HG03469 (cell line): ENCODE data around the gene KRT75.
"Not testable (repeated sequence)": the region's sequence is repeated elsewhere in the genome, so short reads cannot be mapped to it uniquely, and the experiment has no call there.

ENCODE experiments used
- ATAC-seq: cut with Tn5 transposase; IDR thresholded peaks from one replicate; pipeline ENCODE4 v1.9.1; 2021; ENCODE audit warnings: mild to moderate bottlenecking, moderate library complexity, moderate number of reproducible peaks; ENCODE audit not compliant: unreplicated experiment

The KRT75 gene

DNA sequence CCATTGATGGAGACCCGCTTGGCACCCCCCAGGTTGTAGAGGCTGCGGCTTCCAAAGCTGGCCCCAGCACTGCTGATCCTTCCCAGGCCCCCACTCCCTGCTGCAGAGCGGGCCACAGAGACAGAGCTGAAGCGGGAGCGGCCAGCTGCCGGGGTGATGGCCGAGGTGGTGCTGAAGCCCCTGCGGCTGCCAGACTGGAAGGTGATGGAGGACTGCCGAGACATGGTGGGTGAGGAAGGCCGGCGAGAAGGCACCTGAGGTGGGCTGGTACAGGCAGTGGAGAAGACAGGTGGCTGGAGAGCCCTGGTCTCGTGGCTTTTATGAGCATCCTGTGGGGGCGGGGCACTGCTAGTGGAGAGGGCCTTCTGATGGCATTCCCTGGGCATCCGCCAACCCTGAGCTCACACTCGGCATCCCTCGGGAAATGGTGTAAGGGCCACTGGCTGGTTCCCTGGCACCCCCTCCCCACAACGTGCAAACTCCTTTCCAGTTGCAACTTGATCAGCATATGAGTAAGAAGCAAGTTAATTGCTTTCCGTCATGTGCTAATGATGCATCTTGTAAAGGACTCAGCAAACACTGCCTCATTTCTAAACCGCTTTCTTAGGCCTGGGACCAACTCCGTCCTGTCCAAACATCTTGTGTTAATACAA lies at the start of gene KRT75:
Gene KRT75, minus strand, starts transcription at position 291 of the 653 bp plus-strand sequence. Its CDS starts 67 bp downstream, at position 224.
- ATAC-seq: no peak

DNA sequence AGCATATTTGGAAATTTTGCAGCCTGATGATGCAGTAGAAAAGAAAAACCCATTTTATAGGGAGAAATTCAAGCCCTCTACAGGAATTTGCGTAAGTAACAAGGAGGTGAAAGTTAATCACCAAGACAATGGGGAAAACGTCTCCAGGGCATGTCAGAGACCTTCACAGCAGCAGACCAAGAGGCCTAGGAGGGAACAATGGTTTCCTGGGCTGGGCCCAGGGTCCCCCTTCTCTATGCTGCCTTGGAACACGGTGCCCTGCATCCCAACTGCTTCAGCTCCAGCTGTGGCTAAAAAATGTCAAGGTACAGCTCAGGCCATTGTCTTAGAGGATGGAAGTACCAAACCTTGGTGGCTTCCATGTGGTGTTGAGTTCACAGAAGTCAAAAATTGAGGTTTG lies 45.9 kb upstream of the KRT75 start:
- no peak for ATAC-seq

DNA sequence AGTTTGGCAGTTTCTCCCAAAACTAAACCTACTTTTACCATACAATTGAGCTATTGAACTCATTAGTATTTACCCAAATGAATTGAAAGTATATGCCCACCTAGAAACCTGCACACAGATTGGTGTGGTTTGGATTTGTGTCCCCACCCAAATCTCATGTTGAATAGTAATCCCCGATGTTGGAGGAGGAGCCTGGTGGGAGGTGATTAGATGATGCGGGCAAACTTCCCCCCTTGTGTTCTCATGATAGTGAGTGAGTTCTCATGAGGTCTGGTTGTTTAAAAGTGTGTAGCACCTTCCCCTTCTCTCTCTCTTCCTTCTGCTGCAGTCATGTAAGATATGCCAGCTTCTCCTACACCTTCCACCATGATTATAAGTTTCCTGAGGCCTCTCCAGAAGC lies 43.5 kb upstream of the KRT75 start:
- no peak for ATAC-seq

DNA sequence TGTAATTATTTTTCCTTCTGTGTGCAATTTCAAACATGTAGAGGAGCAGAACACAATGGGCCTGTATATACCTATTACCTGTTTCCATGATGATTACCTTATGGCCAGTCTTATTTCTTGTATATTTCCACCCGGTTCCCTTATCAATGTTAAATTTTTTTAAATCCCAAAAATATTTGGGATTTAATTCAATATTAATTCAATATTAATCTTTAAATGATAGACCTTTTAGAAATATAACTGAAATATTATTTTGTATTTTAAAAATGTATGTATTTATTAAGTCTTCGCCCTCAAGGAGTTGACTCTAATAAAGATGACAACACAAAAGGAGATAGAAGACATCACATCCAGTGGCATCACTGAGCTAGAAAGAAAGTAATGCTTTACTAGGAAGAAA lies 40.0 kb upstream of the KRT75 start:
- no peak for ATAC-seq

DNA sequence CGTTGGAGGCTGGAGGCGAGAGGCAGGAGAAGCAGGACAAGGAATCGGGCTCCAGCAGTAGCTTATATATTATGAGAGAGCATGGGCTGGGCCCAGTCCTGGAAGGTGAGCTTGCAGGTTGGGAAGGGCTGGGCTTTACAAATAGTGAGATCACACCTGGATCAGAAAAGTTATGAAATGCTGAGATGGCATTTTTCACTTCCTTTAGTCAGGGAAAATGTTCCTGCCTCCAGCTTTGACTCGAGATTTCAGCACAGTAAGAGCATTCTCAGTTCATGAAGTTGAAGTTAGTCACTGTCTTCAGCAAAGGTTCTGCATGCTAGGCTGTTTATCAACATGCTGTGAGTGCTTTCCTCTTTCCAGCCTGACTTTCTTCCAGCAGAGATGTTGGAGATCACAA lies 39.6 kb upstream of the KRT75 start, which contains the start of gene KRT6C:
Gene KRT6C, minus strand, starts transcription at position 38 of the 400 bp plus-strand sequence. CDS start 68 bp downstream, outside the sequence.
- ATAC-seq: no peak

DNA sequence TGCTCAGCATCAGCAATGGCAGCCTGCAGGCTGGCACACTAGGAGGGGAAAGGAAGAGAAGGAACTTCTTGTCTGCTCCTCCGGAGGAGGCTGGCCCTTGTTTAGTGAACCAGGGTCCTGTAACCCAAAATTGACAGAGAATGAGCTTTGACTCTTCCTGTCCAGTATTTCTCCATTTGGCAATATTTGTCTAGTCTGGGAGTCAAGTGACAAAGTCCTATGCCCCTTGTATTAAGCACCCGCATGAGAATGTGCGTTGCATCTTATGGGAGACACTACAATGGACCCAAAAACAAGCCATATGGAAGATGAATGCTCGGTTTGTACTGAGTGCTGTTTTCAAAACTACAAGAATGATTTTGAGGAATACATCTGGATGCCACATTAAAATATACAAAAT lies 35.7 kb upstream of the KRT75 start:
- ATAC-seq: no peak

DNA sequence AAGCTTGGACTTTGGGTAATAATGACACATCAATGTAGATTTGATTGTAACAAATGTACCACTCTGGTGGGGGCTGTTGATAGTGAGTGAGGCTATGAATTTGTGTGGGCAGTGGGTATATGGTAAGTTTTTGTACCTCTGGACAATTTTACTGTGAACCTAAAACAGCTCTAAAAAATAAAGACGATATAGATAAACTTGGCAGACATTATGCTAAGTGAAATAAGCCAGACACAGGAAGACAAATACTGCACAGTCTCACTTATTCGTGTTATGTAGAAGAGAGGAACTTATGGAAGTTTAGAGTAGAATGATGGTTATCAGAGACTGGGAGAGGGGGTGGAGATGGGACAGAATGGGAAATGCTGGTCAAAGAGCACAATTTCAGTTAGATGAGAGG lies 30.7 kb upstream of the KRT75 start:
- no peak for ATAC-seq

DNA sequence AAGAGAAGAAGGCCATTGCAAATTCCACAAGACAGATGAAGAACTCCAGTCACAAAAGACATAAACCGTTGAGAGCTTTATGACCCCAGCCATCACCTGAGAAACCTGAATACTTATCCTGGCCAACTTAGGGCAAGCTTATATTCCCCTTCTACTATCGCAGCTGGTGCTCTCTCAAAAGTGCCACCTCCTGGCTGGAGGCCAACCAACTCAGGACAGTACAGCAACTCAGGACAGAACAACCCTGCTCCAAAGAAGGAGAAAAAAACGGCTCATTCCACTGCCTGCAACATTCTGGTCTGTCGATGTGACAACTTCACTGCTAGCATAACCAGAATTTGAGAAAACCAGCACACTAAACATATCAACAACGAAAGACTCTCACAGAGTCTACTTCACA lies 27.5 kb upstream of the KRT75 start:
- no peak for ATAC-seq

DNA sequence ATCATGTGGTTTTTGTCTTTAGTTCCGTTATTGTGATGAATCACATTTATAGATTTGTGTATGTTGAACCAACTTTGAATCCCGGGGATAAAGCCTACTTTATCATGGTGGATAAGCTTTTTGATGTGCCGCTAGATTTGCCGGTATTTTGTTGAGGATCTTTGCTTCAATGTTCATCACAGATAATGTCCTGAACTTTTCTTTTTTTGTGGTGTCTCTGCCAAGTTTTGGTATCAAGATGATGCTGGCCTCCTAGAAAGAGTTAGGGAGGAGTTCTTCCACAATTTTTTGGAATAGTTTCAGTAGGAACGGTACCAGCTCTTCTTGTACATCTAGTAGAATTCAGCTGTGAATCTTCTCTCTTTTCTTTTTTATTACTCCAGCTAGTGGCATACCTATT lies 24.7 kb upstream of the KRT75 start:
- no peak for ATAC-seq

DNA sequence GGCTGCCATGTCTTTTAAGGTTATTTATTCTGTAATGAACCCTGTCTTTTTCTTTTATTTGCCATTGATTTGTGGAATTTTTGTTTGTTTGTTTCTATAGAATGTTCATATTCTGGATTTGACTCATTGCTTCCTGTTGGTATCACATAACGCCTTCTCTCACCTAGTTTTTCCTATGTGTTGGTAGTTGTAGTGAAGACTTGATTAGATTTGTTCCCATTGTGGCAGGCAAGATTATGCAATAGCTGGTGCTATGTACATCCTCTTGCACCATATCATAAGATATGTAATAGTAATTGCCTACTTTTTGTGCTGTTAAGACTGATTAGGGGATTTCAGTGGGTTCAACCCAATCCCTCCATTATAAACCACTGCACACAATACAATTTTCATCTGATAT lies 21.6 kb upstream of the KRT75 start:
- no peak for ATAC-seq

DNA sequence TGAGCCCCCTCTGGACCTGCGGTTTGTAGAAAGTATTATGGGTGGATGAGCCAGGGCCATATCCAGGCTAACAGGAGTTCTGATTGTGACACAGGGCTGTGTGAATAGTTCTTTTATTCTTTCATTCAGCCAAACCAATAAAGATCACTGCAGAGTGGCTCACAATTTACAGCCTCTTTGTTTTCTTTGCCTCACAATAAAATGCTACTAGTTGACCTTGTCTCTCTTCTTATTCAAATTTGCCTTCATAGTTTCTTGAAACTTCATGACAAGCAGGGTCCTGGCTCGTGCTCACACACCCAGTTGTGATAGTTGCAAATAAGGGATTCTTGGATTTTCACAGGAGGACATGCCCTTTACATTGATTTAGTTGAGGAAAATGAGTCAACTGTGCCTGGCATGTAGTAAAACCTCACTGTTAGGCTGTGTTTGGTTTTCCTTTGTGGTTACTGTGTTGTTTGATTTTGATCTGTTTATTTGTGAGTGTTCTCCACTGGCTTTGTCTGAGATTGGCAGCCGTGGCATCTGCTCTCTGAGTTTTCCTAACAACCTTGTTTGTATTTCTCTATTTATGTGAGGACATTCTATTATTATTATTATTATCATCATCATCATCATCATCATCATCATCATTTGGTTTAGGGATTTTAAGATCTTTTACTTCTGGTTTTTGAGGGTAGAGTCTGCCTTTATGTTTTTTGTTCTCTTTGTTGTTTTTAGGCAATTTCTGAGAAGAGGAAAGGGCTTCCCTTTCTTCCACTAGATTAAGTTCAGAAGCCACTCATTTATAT lies 20.4 kb upstream of the KRT75 start:
- ATAC-seq: no peak

DNA sequence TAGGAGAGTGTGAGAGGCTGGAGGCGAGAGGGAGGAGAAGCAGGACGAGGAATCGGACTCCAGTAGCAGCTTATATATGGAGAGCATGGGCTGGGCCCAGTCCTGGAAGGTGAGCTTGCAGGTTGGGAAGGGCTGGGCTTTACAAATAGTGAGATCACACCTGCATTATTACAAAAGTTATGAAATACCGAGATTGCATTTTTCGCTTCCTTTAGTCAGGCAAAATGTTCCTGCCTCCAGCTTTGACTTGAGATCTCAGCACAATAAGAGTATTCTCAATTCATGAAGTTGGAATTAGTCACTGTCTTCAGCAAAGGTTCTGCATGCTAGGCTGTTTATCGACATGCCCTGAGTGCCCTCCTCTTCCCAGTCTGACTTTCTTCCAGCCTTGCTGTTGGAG lies 17.9 kb upstream of the KRT75 start, which contains the start of gene KRT6B:
Gene KRT6B, minus strand, starts transcription at position 46 of the 400 bp plus-strand sequence. CDS start 68 bp downstream, outside the sequence.
- ATAC-seq: no peak

DNA sequence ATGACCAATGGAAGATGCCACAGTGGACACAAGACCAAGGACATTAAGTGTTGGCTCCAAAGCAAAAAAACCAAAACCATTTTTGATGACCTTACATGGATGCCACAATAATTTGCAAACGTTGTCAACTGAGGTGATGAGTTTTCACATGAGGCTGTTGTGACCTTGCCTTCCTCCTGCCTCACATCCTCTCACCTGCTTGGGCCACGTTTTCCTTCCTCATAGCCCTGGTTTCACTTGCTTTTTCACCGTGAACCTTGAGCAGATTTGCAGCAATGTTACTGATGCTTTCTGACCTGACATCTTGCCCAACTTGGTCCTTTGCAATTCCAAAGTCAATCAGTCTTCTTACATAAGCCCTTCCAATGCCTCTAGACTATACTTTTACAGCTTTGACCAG lies 14.1 kb upstream of the KRT75 start:
- no peak for ATAC-seq

DNA sequence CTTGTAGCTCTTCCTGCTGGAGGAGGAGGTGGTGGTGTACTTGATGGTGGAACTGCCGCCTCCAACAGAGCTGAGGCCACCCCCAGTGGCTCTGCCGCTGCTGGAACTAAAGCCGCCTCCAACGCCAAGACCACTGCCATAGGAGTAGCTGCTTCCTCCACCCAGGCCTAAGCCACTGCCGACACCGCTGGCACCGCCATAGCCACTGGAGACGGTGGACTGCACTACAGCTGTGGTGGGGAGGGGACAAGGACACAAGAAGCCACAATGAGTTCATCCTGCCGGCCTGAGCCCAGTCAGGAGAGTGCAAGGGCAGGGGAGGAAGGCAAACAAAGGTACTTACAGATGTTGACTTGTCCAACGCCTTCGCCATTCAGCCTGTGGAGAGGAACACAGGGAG lies 13.0 kb upstream of the KRT75 start:
- ATAC-seq: not testable (repeated sequence)

DNA sequence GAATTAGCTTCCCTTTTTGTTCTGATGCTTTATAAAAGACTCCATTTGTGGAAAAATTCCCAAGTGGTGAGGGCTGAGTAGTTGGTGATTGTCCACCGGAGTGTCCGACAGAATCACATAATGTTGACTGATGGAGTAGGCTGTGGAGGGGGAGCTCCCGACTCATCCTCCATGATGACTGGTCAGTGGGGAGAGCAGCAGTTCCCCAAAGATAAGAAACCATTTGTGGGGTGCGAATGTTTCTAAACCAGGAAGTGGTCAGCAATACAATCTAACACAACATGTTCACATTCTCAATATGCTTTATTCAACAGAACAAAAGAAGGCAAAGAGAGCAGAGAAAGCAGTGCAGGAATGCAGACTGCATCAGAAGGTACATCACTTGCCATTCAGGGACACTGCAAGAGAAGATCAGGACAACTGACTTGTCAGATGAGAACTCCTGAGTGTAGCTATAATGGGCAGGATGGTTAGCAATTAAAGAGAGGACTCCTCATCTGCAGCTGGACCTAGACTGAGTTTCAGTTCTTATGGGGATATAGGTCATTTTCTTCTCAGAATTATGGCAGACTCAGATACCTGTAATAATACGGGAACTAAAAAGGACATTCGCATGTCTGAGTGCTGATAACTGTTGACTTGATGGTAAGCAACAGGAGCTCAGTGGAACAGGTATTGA lies 12.3 kb upstream of the KRT75 start:
- ATAC-seq: no peak

DNA sequence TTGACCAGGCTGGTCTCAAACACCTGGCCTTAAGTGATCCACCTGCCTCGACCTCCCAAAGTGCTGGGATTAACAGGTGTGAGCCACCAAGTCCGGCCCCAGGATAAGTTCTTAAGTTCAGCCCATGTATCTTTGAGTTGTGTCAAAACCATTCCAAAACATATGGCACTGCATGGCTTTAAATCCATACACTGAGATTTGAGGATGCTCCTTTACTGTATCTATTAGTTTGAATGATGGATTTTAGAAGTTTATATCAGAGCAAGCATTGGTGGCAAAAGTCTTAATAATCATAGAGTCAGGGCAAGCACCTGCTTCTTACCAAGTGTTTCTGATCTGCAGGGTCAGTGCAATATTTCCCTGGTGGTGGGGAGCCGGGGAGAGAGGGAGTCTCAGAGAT lies 11.7 kb upstream of the KRT75 start:
- ATAC-seq: no peak

DNA sequence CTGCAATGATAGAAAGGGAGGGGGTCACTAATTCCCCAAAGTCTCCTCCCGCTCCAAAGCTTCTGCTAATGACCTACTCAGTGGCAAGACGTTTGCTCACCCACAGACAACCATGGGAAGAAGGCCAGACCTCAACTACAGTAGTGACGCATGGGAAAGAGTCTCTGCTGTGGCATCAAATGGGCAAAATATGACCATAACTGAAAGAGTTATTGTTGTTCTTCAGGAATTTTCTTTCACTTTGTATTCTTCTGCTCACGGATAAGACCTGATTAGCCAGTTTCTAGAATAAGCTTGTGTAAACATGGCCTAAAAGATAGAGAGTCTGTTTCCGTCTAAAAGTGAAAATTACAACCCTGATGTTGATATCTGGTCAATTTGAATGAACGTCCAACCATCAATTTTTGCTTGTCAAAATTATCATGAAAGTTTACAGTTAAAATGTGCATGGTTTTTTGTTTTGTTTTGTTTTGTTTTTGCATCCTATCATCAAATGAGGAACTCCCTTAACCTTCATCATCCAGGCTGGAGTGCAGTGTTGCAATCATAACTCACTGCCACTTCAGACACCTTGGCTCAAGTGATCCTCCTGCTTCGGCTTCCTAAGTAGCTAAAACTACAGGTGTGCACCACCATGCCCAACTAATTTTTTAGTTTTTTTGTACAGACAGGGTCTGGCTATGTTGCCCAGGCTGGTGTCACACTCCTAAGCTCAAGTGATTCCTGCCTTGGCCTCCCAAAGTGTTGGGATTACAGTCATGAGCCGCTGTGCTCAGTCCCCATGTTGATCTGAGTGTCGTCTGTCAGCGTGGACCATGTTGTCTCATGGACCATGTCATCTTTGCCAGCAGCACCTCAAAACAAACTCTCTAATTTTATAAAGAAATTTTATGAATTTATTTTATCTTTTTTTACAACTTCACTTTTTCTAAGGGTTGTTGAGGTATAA lies 10.8 kb upstream of the KRT75 start:
- no peak for ATAC-seq

DNA sequence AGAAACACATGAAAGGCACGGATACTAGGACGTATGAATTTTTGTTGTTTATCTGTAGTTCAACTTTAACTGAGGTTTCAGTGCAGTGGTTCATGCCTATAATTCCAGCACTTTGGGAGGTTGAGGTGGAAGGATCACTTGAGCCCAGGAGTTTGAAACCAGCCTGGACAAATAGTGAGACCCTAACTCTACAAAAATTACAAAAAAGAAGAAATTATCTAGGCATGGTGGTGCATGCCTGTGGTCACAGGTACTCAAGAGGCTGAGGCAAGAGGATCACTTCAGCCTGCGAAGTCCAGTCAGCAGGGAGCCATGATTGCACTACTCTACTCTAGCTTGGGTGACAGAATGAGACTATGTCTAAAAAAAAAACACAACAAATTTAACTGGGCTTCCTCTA lies 9.8 kb upstream of the KRT75 start:
- no peak for ATAC-seq

DNA sequence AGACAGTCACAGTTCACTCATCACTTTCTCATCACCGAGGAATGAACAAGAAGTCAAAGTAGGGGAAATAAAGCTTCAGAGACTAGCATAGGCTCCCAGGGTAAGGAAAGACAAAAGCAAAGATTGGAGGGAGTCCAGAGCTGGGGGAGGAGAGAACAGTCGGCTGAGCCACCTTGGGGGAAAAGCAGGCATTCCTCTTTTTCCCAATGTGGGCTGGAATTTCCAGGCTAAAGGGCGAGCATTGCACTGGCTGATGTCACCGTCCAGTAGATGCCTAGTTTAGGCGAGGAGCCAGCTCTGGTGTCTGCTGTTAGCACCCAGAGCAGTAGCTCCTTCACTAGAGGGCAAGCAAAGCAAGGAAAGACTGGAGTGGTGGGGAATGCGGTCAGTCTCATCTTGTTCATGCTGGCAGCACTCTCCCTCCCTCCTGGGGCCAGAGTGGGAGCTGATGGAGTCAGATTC lies 8.5 kb upstream of the KRT75 start:
- ATAC-seq: no peak

DNA sequence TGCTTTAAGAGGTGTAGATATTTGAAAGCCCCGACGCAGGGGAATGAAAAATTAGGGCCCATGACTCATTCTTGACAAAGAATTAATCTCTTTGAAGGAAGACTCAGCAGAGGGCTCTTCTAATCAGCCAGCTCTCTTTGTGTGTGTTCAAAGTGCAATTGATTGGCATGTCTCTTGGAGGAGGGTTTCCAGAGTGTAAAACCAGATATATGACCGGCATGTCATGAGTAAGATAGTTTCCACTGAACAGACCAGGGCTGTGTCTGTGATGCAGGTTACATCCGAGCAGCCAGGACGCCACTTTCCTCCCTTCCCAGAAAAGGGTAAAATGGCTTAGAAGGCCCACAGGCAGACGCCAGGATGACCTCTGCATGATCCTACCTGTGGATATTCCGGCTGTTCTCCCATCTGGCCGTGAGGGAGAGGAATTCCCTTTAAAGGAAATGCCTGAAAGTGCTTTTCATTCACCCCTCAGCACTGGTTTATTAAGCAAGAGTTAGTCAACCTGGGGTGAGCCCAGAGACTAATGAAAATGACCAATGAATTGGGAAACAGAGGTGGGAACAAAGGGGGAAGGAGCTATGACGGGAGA lies 7.2 kb upstream of the KRT75 start:
- ATAC-seq: no peak
